Measurements from ENCODE around the gene EZR. TPM values are rescaled to one million over a fixed set of nuclear protein-coding genes. Genes with fewer than 3 reads are reported as not detected.
A peak's percentile ranks its signal among the peaks of the same experiment; 100 is the strongest.

EZR gene
- total RNA-seq: 57.0 TPM

DNA sequence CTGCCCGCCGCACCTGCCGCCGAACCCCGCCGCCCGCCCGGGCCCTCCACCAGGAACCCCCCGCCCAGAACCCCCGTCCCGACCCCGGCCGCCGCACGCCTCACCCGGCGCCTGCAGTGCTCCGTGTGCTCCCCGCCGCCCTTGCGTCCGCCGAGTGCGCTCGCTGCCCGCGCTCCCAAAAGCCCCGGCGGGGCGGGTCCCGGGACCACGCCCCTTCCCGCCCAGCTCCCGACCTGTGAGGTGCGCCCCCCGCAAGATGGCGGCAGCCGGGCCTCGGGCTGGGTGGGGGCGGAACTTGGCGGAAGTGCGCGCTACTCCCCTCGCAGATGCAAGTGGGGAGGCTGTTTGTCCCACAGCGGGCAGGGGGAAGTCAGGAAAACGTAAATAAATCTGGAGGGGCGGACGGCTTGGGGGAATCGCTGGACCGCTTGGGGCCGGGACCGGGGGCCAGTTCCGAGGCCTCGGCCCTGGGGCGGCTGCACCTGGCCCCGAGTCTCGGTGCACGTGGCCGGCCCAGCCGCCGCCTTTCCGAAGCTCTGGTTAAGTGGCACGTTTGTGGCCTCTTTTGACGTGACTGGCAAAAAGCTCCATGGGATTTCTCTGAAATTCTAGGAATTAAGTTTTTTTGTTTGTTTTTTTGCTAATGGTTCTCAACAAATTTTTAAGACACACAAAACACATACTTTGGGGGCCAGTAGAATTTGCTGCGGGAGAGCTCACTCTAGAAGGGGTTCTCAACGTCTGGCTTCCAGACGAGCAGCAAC is at the start of gene EZR:
TSS of gene EZR (minus strand) at position 156 of the 764 bp plus-strand sequence. CDS start 1,275 bp downstream, outside the sequence.
- peak; percentile 79 for ATAC-seq
- DNase-seq (ENCODE audit: low spot score): peak; percentile 84

GRCh38 chr6:158868122-158868480 is 48.9 kb upstream of the EZR start:
- no peak for ATAC-seq
- DNase-seq (ENCODE audit: low spot score): no peak

DNA sequence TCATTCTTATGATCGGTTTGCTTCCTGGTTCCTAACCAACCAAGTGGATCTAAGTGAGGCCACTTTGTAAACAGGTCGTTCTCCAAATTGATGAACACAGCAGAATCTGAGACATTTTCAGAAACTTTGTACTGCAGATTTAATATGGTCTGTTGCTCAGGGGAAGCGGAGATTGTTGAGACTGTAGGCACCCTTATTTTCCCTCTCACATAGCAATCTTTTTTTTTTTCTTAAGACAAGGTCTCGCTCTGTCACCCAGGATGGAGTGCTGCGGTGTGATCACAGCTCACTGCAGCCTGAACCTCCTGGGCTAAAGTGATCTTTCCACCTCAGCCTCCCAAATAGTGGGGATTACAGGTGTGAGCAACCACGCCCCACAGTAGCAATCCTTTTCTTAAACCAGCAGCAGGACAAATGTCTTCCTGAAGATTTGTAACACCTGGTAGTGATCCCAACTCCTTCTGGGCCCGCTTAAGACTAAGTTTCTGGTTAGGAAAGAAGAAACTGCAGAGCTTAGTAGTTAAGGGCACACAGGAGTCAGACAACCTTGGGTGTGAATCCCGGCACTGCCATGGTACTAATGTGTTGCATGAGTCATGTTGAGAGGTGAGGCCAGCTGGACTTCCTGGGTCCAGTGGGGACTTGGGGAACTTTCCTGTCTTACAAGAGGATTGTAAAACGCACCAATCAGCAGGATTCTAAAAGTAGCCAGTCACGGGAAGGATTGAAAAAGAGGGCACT is 48.4 kb upstream of the EZR start:
- ATAC-seq: no peak
- no peak for DNase-seq (ENCODE audit: low spot score)

- DNase-seq (ENCODE audit: low spot score) (no peak), ATAC-seq (no peak)
Observed at GRCh38 chr6:158865769-158866168, 46.6 kb upstream of the EZR start.

- DNase-seq (ENCODE audit: low spot score): no peak
- ATAC-seq: no peak
Observed at GRCh38 chr6:158863646-158864045, 44.5 kb upstream of the EZR start.

DNA sequence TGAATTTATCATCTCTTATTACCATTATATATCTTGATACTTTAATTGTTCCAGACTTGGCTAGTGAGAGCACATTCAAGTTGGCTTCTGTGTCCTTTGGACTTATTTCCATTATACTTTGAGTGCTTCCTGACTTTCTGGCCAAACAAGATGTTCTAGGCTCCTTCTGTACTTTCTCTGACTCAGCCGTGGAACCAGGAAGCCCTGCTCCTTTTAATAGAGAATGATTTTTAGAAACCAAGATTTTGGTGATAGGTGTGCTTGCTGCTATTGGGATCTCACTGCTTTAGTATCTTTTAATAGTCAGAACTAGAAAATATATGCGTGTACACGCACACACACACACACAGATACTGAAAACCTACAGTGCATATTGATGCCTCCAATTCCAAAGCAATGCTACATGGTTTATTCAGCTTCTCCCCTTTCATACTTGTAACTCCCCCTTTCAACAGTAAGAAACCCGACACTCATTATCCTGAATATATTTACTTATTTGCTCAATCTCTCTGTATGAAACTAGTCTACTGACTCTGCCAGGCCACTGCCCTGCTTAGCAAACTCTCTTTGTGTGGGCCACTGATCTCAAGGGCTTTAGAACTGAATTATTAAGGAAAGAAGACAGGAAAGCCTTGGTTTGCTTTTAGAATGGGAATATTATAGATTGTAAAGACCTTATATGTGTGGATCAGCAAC is 42.7 kb upstream of the EZR start:
- ATAC-seq (no peak), DNase-seq (ENCODE audit: low spot score) (no peak)

GRCh38 chr6:158860279-158860865 is 41.2 kb upstream of the EZR start:
- DNase-seq (ENCODE audit: low spot score) (no peak), ATAC-seq (no peak)

DNA sequence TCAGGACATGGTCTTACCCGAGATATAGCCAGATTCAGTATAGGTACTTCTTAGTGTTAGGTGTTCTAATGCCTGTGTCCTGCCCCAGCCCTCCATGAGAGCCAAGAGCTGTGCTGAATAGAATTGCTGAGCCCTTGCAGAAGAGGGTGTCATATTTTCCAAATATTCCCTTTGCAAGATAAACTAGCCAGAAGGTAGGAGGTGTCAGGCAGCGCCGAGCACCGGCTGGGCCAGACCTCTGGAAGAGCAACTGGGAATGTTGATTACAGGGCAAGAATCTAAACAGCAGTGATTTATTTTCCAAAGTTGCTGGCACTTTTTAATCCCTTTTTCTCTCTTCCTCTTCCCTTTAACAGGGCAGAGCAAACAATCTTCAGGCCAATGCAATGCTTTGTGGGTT is 37.1 kb upstream of the EZR start:
- DNase-seq (ENCODE audit: low spot score) (no peak), ATAC-seq (no peak)

DNA sequence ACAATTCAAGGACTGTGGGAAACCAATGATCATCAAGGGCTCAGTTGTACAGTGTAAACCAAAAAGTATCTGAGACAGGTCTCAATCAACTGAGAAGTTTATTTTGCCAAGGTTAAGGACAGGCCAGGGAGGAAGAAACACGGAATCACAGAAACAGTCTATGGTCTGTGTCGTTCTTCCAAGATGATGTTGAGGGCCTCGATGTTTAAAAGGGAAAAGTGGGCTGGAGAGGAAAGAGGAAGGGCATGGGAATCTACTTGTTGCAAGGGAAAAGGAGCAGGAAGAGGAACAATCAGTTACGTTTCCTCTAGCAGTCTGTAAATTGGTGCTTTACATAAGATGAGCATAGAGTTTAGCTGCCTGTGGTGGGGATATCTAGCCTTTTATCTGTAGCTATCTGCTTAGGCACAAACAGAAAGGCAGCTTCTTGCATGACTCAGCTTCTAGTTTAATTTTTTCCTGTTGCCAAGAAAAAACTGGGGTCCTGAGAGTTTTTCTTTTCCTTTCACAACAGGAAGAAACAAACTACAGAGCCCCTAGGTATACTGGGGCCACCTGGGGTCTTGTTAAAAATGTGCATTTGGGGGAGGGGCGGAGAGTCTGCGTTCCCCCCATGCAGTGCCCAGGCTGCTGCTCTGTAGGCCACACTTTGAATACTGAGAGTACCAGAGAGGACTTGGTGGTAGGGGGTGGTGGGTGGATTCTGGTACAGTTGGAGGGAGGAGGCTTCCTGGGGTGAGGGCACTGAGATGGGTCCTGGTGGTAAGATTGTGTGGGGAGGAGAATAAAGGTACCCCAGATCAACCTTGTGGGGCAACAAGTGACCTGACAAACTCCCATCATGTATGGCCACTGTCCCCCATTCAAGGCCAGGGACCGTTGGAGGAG is 35.3 kb upstream of the EZR start:
- ATAC-seq (no peak), DNase-seq (ENCODE audit: low spot score) (no peak)

DNA sequence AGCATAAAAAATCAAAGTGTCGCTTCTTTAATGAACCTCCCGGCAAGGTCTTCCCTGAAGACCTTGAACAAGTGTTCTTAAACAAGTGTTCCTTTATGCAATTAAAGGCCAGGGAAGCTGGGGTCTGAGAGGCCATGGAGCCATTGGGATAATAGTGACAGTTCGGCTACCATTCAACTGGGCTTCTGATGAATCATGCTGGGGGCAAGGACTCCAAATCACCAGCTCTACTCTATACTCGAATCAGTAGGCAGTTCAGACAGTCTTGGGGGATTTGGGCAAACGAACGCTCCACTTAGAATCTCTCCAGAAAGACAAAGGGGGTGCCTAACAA is 34.7 kb upstream of the EZR start:
- ATAC-seq: no peak
- DNase-seq (ENCODE audit: low spot score): no peak

DNA sequence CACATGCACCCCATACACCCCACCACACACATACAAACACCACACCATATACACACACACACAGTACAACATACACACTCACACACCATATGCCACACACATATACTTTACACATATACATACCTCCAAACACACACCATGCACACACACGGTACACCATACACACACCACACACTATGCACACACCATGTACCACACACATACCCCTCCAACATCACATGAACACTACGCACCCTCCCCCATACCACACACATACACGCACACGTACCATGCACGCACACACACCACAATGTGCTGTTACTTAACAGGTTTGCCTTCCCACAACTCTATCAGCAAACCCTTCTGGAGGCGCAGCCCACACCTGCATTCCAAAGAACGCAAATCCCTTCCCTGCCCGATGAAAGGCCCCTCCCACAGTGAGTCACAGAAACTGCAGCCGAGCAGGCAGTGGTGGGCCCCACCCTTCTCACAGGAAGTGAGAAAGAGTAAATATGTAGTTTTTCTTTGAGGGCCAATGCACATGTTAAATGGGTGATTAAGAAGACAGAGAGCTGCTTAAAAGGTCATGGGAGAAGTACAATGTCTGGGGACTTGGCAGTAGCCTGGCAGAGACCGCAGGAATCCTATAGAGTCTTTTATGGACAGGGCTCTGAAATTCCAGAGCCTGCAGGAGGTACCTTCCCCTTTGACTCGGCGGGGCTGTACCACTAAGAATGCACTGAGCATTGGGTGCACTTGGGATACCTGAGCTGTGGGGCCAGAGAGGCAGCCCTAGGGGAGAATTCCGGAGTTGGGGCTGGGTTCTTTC is 34.1 kb upstream of the EZR start:
- DNase-seq (ENCODE audit: low spot score) (no peak), ATAC-seq (peak; percentile 54)

DNA sequence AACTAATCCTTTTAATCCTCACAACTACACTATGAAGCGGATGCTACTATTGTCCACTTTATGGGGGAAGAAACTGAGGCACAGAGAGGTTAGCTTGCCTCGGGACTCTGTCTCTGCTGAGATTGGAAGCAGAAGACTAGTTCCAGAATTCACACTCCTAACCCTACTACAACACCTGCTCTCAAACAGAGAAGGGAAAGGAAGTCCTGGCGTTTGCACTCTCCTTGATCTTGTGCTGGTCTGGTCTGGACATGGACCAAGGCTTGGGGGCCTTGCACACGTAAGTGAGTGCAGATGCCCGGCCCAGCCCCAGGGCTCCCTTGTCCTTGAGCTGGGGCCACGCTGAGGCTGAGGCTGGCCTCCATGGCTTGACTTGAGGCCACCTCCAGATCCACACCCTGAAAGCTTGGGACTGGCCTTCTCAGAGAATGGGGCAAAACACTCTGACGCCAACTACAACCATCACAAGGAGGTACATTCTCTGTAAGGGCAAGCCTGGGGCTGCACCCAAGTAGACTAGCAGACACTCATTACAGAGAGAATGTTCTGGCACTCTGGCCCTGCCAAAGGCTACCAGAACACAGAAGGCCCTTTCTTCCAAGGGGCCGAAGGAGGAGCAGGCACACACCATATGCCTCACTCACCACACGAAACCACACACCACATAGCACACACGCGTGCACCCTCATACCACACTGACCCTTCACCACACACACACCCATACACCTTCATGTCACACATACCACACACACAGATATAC is 33.3 kb upstream of the EZR start:
- DNase-seq (ENCODE audit: low spot score) (no peak), ATAC-seq (no peak)

DNA sequence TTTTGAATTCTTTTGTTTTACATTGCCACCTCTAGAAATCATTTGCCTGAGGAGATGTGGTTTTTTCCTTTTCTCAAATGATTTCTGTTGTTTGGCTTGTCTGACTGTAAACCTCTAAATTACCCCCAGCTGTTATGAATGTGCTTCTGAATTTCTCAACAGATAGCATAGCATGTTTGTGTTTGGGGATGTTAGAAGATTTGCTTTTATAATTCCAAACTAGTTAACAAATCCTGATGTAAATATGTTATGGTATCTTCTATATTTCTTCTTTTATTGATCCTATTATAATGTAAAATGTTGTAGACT is 31.6 kb upstream of the EZR start:
- DNase-seq (ENCODE audit: low spot score) (no peak), ATAC-seq (no peak)

GRCh38 chr6:158849899-158850806 is 31.0 kb upstream of the EZR start:
- ATAC-seq: no peak

GRCh38 chr6:158848490-158848895 is 29.3 kb upstream of the EZR start:
- ATAC-seq (no peak), DNase-seq (ENCODE audit: low spot score) (no peak)

More at GRCh38 chr6:158849899-158850806, 31.0 kb upstream of the EZR start:
- no peak for DNase-seq (ENCODE audit: low spot score)

- no peak for ATAC-seq
- DNase-seq (ENCODE audit: low spot score): no peak
Observed at GRCh38 chr6:158847786-158848185, 28.6 kb upstream of the EZR start.

DNA sequence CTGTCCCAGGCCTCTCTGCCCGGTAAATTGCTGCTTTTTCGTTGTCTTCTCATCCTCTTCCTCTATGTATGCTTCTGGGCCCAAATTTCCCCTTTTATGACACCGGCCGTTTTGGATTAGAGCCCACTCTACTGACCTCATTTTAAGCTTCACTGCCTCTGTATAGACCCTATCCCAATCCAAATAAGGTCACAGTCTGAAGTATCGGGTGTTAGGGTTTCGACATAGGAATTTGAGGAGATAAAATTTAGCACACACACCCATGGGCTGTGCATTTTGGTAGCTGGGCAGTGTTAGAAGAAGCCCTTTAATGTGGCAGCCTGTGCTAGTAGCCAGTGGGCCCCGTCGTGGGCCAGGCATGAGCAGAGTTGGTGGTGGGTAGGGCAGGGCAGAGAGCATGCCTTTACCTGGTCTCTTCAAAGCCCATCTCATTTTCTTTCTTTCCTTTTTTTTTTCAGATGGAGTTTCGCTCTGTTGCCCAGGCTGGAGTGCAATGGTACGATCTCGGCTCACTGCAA is 27.9 kb upstream of the EZR start:
- no peak for ATAC-seq
- no peak for DNase-seq (ENCODE audit: low spot score)
